ENCODE measurements around the gene ANKRD60.

The ANKRD60 gene

GRCh38 chr20:58171796-58172425 is 56.5 kb downstream of the ANKRD60 start:
- H3K4me3 ChIP-seq (replicated peaks in 1 of 2; ENCODE audit: low read depth in 2 of 2, low read length in 2 of 2), result no peak overlapping the region
- TF ChIP-seq CTCF (IDR thresholded peaks at IDR 0.05; ENCODE audit: low read depth, low read length), result no peak

GRCh38 chr20:58169450-58169849 is 59.0 kb downstream of the ANKRD60 start:
- no peak for DNase-seq (ENCODE audit: low read depth in 2 of 2)
- TF ChIP-seq CTCF (IDR thresholded peaks at IDR 0.05; ENCODE audit: low read depth, low read length), result no peak
- H3K4me3 ChIP-seq (replicated peaks in 1 of 2; ENCODE audit: low read depth in 2 of 2, low read length in 2 of 2), result no peak overlapping the region

More at GRCh38 chr20:58171796-58172425, 56.5 kb downstream of the ANKRD60 start:
- no peak for DNase-seq (ENCODE audit: low read depth in 2 of 2)

- H3K4me3 ChIP-seq (replicated peaks in 1 of 2; ENCODE audit: low read depth in 2 of 2, low read length in 2 of 2), result no peak overlapping the region
- no peak for DNase-seq (ENCODE audit: low read depth in 2 of 2)
- TF ChIP-seq CTCF (IDR thresholded peaks at IDR 0.05; ENCODE audit: low read depth, low read length), result no peak
These were observed 59.6 kb downstream of the ANKRD60 start for GRCh38 chr20:58168843-58169242.

GRCh38 chr20:58167759-58168158 is 60.7 kb downstream of the ANKRD60 start:
- H3K4me3 ChIP-seq (replicated peaks in 1 of 2; ENCODE audit: low read depth in 2 of 2, low read length in 2 of 2), result no peak overlapping the region
- DNase-seq (ENCODE audit: low read depth in 2 of 2), result no peak
- TF ChIP-seq CTCF (IDR thresholded peaks at IDR 0.05; ENCODE audit: low read depth, low read length), result no peak

All from cardiac fibroblast (primary cell).